ENCODE data around the gene NEDD4L. TPM values are rescaled to one million over a fixed set of nuclear protein-coding genes. Genes with fewer than 3 reads are reported as not detected.

The NEDD4L gene
- total RNA-seq, 1 experiment from 2014 or later: 108 TPM

DNA sequence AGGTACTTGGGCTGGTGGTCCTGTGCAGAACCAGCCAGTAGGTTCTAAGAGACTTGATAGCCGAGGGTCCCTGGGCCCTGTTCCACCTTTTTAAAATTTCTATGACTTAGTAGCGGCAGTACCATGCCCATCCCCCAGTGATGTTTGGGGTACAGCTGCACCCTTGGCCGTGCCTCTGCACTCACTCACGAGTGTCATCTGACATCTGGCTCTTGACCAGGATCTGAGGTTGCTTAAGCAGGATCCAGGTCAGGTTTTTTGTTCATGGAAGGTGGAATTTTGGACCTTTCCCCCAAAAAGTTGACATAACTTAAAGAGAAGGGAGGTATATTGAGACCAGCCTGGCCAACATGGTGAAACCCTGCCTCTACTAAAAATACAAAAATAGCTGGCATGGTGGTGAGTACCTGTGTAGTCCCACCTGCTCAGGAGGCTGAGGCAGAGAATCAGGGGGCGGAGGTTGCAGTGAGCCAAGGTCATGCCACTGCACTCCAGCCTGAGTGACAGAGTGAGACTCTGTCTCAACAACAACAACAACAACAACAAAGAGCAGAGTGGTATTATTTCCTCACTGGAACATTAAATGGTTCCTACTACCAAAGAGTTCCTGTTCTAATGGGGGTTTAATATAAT lies 163.6 kb downstream of the NEDD4L start:
- ChIA-PET CTCF (interaction anchor here (0.6 kb wide), 1 partner anchor 135 kb away, joined by 4 read pairs; no protein-coding TSS in a partner anchor), POLR2A (interaction anchor here (0.6 to 1.1 kb wide), 3 partner anchors 14 to 82 kb away, joined by 3 to 7 read pairs (median 4); no protein-coding TSS in a partner anchor)
- TF ChIP-seq, protein P1, sequence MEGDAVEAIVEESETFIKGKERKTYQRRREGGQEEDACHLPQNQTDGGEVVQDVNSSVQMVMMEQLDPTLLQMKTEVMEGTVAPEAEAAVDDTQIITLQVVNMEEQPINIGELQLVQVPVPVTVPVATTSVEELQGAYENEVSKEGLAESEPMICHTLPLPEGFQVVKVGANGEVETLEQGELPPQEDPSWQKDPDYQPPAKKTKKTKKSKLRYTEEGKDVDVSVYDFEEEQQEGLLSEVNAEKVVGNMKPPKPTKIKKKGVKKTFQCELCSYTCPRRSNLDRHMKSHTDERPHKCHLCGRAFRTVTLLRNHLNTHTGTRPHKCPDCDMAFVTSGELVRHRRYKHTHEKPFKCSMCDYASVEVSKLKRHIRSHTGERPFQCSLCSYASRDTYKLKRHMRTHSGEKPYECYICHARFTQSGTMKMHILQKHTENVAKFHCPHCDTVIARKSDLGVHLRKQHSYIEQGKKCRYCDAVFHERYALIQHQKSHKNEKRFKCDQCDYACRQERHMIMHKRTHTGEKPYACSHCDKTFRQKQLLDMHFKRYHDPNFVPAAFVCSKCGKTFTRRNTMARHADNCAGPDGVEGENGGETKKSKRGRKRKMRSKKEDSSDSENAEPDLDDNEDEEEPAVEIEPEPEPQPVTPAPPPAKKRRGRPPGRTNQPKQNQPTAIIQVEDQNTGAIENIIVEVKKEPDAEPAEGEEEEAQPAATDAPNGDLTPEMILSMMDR (IDR thresholded peaks at IDR 0.05; ENCODE audit: unreplicated experiment): no peak
- H3K4me3 Mint-ChIP-seq (ENCODE audit: unreplicated experiment): no peak overlapping the region
- no TSS peak for BruUV-seq (replicated peaks)
- no peaks in the 10 kb centered on the region for H3K27me3 Mint-ChIP-seq (ENCODE audit: insufficient read depth, unreplicated experiment)
- H3K4me1 Mint-ChIP-seq (ENCODE audit: insufficient read depth, unreplicated experiment): peaks cover 31% of the 10 kb centered on the region
- no peaks in the 10 kb centered on the region for H3K9me3 Mint-ChIP-seq (ENCODE audit: unreplicated experiment)
- intact Hi-C loops (cut with micrococcal nuclease): no loop called here
- H3K36me3 Mint-ChIP-seq (ENCODE audit: insufficient read depth, unreplicated experiment): peaks cover 4% of the 10 kb centered on the region
- DNase-seq (ENCODE audit: unreplicated experiment): no peak
- no peak overlapping the region for H3K27ac Mint-ChIP-seq (ENCODE audit: low read depth, unreplicated experiment)

DNA sequence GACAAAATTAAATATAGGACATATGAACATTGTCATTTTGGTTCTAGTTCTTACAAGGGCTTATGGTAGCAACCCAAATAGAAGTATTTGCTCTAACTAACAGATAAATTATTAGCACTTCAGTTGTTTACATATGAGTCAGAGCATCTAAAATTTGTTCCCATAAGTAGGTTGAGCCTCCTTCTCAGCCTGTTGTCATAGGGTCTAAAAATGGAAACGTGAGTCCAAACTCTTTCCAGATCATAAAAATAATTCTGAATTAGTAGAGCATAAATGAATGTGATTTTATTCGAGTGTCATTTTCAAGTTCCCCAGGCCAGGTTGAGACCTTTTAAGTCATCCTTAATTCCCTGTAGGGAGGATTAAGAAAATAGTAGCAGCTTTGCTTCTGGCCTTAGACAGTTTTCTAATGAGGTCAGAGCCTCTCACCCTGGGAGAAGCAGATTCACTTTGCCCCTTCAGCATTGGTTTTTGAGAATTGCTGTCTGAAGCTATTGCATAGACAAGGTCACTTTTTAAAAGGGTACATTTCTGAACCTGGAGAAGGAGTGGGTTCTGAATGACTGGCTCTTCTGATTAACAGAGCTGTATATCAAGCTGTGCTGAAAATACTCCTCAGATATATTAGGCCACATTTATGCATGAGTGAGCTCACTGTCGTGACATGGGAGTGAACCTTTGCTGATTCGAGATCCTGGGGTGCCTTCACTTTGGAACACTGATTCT lies 164.3 kb downstream of the NEDD4L start:
- POLR2A ChIA-PET: interaction anchor here (0.8 to 1.1 kb wide), 3 partner anchors 13 to 17 kb away, joined by 3 to 7 read pairs (median 3); no protein-coding TSS in a partner anchor
- peaks cover 4% of the 10 kb centered on the region for H3K36me3 Mint-ChIP-seq (ENCODE audit: insufficient read depth, unreplicated experiment)
- no peak for DNase-seq (ENCODE audit: unreplicated experiment)
- no TSS peak for BruUV-seq (replicated peaks)
- H3K27me3 Mint-ChIP-seq (ENCODE audit: insufficient read depth, unreplicated experiment): no peaks in the 10 kb centered on the region
- TF ChIP-seq, protein P1 (IDR thresholded peaks at IDR 0.05; ENCODE audit: unreplicated experiment): no peak
- intact Hi-C loops (cut with micrococcal nuclease): no loop called here
- peaks cover 33% of the 10 kb centered on the region for H3K4me1 Mint-ChIP-seq (ENCODE audit: insufficient read depth, unreplicated experiment)
- no peak overlapping the region for H3K4me3 Mint-ChIP-seq (ENCODE audit: unreplicated experiment)
- CTCF ChIA-PET: interaction anchor here (1.6 kb wide), 1 partner anchor 27 kb away, joined by 3 read pairs; no protein-coding TSS in a partner anchor
- no peaks in the 10 kb centered on the region for H3K9me3 Mint-ChIP-seq (ENCODE audit: unreplicated experiment)
- H3K27ac Mint-ChIP-seq (ENCODE audit: low read depth, unreplicated experiment): no peak overlapping the region

DNA sequence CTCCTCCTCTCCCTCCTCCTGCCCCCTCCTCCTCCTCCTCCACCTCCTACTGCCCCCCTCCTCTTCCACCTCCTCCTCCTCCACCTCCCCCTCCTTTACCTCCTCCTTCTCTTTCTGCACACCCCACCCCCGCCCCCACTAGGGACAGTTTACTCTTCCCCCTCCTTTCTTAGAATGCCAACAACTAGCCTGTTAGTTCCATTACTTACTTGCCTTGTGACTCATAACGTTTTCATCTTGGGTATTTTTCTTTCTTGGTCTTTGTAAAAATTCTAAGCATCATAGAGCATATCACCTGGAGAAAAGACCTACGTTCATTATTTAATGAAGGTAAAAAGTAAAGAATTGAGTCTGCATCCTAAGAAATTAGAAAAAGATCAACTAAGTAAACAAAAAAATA lies 165.3 kb downstream of the NEDD4L start:
- POLR2A ChIA-PET: interaction anchor here (0.9 to 1.0 kb wide), 2 partner anchors 15 to 18 kb away, joined by 3 read pairs; no protein-coding TSS in a partner anchor

DNA sequence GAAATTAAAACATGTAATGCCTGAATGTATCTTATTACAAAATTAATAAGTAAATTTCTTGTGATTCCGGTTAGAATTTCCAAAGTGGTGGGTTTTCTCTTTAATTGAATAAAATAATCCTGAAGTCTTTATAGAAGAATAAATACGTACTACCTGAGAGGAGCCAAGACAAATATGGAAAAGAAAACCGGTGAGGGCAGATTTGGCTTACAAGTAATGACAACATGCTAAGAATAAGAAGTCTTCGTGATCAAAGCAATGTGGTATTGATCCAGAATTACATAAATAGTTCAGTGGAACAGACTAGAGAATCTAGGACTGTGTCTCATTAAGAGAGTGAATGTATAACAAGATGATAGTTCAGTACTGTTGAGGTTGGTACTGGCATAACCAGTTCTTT lies 167.5 kb downstream of the NEDD4L start:
- CTCF ChIA-PET: no interaction called here
- no peak for DNase-seq (ENCODE audit: unreplicated experiment)
- Mint-ChIP-seq H3K36me3 (ENCODE audit: insufficient read depth, unreplicated experiment) (no peaks in the 10 kb centered on the region), H3K9me3 (ENCODE audit: unreplicated experiment) (no peaks in the 10 kb centered on the region), H3K27ac (ENCODE audit: low read depth, unreplicated experiment) (no peak overlapping the region), H3K4me1 (ENCODE audit: insufficient read depth, unreplicated experiment) (peaks cover 45% of the 10 kb centered on the region), H3K27me3 (ENCODE audit: insufficient read depth, unreplicated experiment) (no peaks in the 10 kb centered on the region), H3K4me3 (ENCODE audit: unreplicated experiment) (no peak overlapping the region)
- POLR2A ChIA-PET: interaction anchor here (0.9 kb wide), 1 partner anchor 16 kb away, joined by 3 read pairs; no protein-coding TSS in a partner anchor
- intact Hi-C loops (cut with micrococcal nuclease): no loop called here
- TF ChIP-seq, protein P1 (IDR thresholded peaks at IDR 0.05; ENCODE audit: unreplicated experiment): no peak
- no TSS peak for BruUV-seq (replicated peaks)

More for the DNA sequence above, 165.3 kb downstream of the NEDD4L start:
- no peaks in the 10 kb centered on the region for H3K27me3 Mint-ChIP-seq (ENCODE audit: insufficient read depth, unreplicated experiment)
- DNase-seq (ENCODE audit: unreplicated experiment): no peak
- intact Hi-C loops (cut with micrococcal nuclease): no loop called here
- TF ChIP-seq, protein P1 (IDR thresholded peaks at IDR 0.05; ENCODE audit: unreplicated experiment): no peak
- H3K4me3 Mint-ChIP-seq (ENCODE audit: unreplicated experiment): no peak overlapping the region
- peaks cover 4% of the 10 kb centered on the region for H3K36me3 Mint-ChIP-seq (ENCODE audit: insufficient read depth, unreplicated experiment)
- H3K4me1 Mint-ChIP-seq (ENCODE audit: insufficient read depth, unreplicated experiment): peaks cover 42% of the 10 kb centered on the region
- H3K9me3 Mint-ChIP-seq (ENCODE audit: unreplicated experiment): no peaks in the 10 kb centered on the region
- BruUV-seq (replicated peaks): no TSS peak
- H3K27ac Mint-ChIP-seq (ENCODE audit: low read depth, unreplicated experiment): no peak overlapping the region
- CTCF ChIA-PET: interaction anchor here (1.6 kb wide), 1 partner anchor 28 kb away, joined by 3 read pairs; no protein-coding TSS in a partner anchor

Data from MCF 10A (cell line).